Measurements from ENCODE around the gene DGCR2.
"Not testable (repeated sequence)": the region's sequence is repeated elsewhere in the genome, so short reads cannot be mapped to it uniquely, and the experiment has no call there.

DGCR2 gene

DNA sequence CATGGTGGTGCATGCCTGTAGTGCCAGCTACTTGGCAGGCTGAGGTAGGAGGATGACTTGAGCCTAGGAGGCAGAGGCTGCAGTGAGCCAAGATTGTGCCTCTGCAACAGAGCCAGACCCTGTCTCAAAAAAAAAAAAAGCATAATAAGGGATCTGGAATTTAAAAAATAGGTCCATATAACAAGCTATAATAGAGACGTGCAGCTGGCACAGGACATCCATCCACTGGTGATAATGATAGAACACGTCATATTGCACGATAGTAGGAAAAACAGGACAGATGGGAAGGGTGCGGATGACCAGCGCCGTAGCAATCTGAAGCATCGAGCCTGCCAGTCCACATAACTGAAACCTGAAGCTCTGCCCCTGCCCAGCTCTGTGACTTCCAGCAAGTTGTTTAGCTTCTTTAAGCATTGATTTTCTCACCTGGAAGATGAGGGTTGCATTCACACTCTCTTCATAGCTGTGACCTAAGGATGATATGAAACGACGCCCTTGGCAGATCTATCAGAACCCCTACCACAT lies 125.8 kb downstream of the DGCR2 start:
- no peak for DNase-seq

GRCh38 chr22:18995327-18995711 lies 126.9 kb downstream of the DGCR2 start:
- DNase-seq = no peak

- no peak for DNase-seq
Measured at GRCh38 chr22:18994701-18995326, 127.4 kb downstream of the DGCR2 start.

- DNase-seq = no peak
Measured at GRCh38 chr22:18994056-18994455, 128.2 kb downstream of the DGCR2 start.

GRCh38 chr22:18992543-18993198 lies 129.5 kb downstream of the DGCR2 start:
- DNase-seq = no peak

GRCh38 chr22:18991821-18992442 lies 130.3 kb downstream of the DGCR2 start:
- no peak for DNase-seq

DNA sequence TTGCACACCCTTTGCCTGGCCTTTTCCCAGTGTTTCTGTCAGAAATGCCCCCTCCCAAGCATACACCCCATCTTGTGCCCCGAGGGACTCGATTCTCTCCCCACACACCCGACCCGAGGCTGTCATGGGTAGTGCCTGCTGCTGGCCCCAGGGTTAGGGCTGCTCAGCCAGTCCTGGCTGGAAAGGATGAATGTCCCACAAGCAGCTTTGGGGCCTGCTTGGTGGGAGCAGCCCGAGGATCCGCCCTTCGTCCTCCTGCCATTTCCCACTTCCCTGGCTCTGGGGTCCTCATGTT lies 131.1 kb downstream of the DGCR2 start:
- no peak for DNase-seq

GRCh38 chr22:18990355-18991137 lies 131.7 kb downstream of the DGCR2 start:
- no peak for DNase-seq

GRCh38 chr22:18988958-18989357 lies 133.3 kb downstream of the DGCR2 start:
- DNase-seq = no peak

DNA sequence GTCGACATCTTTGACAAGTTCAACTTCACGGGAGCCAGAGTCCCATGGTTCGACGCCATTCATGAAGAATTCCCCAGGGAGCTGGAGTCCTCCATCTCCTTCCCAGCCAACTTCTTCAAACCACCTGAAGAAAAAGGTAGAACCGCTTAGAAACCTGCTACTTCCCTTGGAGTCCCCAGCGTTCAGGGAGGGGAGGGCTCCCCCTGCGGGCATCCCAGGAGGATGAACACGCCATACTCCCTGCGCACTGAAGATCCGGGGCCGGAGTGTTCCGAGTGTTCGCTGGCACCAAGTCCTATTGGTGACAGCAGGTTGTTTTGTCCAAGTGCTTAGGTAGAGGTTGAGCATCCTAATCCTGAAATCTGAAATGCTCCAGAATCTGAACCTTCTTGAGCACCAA lies 134.4 kb downstream of the DGCR2 start:
- DNase-seq = no peak

GRCh38 chr22:18987114-18987513 lies 135.1 kb downstream of the DGCR2 start:
- DNase-seq = not testable (repeated sequence)
